Measurements from ENCODE around the gene RAP1GAP. TPM values are rescaled to one million over a fixed set of nuclear protein-coding genes. Genes with fewer than 3 reads are reported as not detected.

Gene RAP1GAP
- polyA plus RNA-seq, 4 donors: 15.9 to 81.8 (median 19.4) TPM

GRCh38 chr1:21620496-21620895 lies 48.7 kb downstream of the RAP1GAP start:
- no peak for DNase-seq
- H3K27ac ChIP-seq (ENCODE audit: low read depth in 1 of 3, low read length in 2 of 3): no peak overlapping the region
- WGBS, 3 donors: 10 to 31% (median 30%) methylated on average over 14 to 16 of the region's 16 CpGs
- H3K27me3 ChIP-seq (ENCODE audit: control insufficient read depth in 3 of 3, insufficient read depth in 3 of 3, low read length in 3 of 3): no peaks in the 10 kb centered on the region
- H3K36me3 ChIP-seq (ENCODE audit: control insufficient read depth in 3 of 3, insufficient read depth in 2 of 3, low read depth in 1 of 3, low read length in 3 of 3): peaks cover 0 to 40% (median 0%) of the 10 kb centered on the region in 3 donors
- H3K9me3 ChIP-seq (ENCODE audit: control insufficient read depth in 2 of 2, insufficient read depth in 1 of 2, low read depth in 1 of 2, low read length in 1 of 2): no peaks in the 10 kb centered on the region
- no peak for FAIRE-seq
- peaks cover 3 to 68% (median 5%) of the 10 kb centered on the region in 3 donors for H3K4me1 ChIP-seq (ENCODE audit: control insufficient read depth in 3 of 3, insufficient read depth in 2 of 3, low read depth in 1 of 3, low read length in 2 of 3)
- H3K4me3 ChIP-seq (ENCODE audit: low read depth in 1 of 3, low read length in 3 of 3): peak overlapping the region in 2 of 3 donors; percentile 25 to 74

DNA sequence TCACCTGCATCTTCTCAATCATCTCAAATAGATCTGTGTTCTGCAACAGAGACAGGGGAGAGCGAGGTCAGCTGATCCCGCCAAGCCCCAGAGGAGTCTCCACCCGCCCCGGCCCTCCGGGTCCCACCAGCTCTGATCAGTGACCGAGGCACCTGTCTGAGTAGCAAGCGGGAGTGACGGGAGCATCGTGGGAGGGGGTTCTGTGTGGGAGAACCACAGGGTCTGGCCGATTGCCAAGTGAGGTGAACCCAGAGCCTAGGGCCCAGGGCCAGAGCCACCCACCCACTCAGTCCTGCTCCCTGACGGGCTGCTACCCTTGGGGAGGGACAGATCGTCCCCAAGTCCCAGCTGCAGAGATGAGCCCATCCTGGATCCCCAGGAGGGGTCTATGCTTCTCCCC lies 49.1 kb downstream of the RAP1GAP start:
- Histone ChIP-seq H3K4me1 (ENCODE audit: control insufficient read depth in 3 of 3, insufficient read depth in 2 of 3, low read depth in 1 of 3, low read length in 2 of 3) (peaks cover 3 to 71% (median 5%) of the 10 kb centered on the region in 3 donors), H3K9me3 (ENCODE audit: control insufficient read depth in 2 of 2, insufficient read depth in 1 of 2, low read depth in 1 of 2, low read length in 1 of 2) (no peaks in the 10 kb centered on the region), H3K27me3 (ENCODE audit: control insufficient read depth in 3 of 3, insufficient read depth in 3 of 3, low read length in 3 of 3) (no peaks in the 10 kb centered on the region), H3K36me3 (ENCODE audit: control insufficient read depth in 3 of 3, insufficient read depth in 2 of 3, low read depth in 1 of 3, low read length in 3 of 3) (peaks cover 0 to 41% (median 0%) of the 10 kb centered on the region in 3 donors), H3K4me3 (ENCODE audit: low read depth in 1 of 3, low read length in 3 of 3) (peak overlapping the region in 1 of 3 donors; percentile 74), H3K27ac (ENCODE audit: low read depth in 1 of 3, low read length in 2 of 3) (no peak overlapping the region)
- WGBS, 3 donors: 63 to 73% (median 69%) methylated on average over 12 of the region's 12 CpGs
- FAIRE-seq: no peak
- DNase-seq: no peak

- H3K4me1 ChIP-seq (ENCODE audit: control insufficient read depth in 3 of 3, insufficient read depth in 2 of 3, low read depth in 1 of 3, low read length in 2 of 3): peaks cover 3 to 74% (median 5%) of the 10 kb centered on the region in 3 donors
- peak overlapping the region in 1 of 3 donors; percentile 74 for H3K4me3 ChIP-seq (ENCODE audit: low read depth in 1 of 3, low read length in 3 of 3)
- H3K27me3 ChIP-seq (ENCODE audit: control insufficient read depth in 3 of 3, insufficient read depth in 3 of 3, low read length in 3 of 3): no peaks in the 10 kb centered on the region
- no peak overlapping the region for H3K27ac ChIP-seq (ENCODE audit: low read depth in 1 of 3, low read length in 2 of 3)
- 61 to 84% (median 80%) methylated on average over 7 of the region's 7 CpGs for WGBS, 3 donors
- peaks cover 0 to 42% (median 0%) of the 10 kb centered on the region in 3 donors for H3K36me3 ChIP-seq (ENCODE audit: control insufficient read depth in 3 of 3, insufficient read depth in 2 of 3, low read depth in 1 of 3, low read length in 3 of 3)
- FAIRE-seq: no peak
- H3K9me3 ChIP-seq (ENCODE audit: control insufficient read depth in 2 of 2, insufficient read depth in 1 of 2, low read depth in 1 of 2, low read length in 1 of 2): no peaks in the 10 kb centered on the region
- no peak for DNase-seq
Measured at GRCh38 chr1:21619375-21619947, 49.7 kb downstream of the RAP1GAP start.

GRCh38 chr1:21618561-21619374 lies 50.4 kb downstream of the RAP1GAP start:
- Histone ChIP-seq H3K36me3 (ENCODE audit: control insufficient read depth in 3 of 3, insufficient read depth in 2 of 3, low read depth in 1 of 3, low read length in 3 of 3) (peaks cover 0 to 49% (median 0%) of the 10 kb centered on the region in 3 donors), H3K4me1 (ENCODE audit: control insufficient read depth in 3 of 3, insufficient read depth in 2 of 3, low read depth in 1 of 3, low read length in 2 of 3) (peaks cover 3 to 74% (median 5%) of the 10 kb centered on the region in 3 donors), H3K27me3 (ENCODE audit: control insufficient read depth in 3 of 3, insufficient read depth in 3 of 3, low read length in 3 of 3) (no peaks in the 10 kb centered on the region), H3K27ac (ENCODE audit: low read depth in 1 of 3, low read length in 2 of 3) (no peak overlapping the region), H3K4me3 (ENCODE audit: low read depth in 1 of 3, low read length in 3 of 3) (peak overlapping the region in 1 of 3 donors; percentile 5), H3K9me3 (ENCODE audit: control insufficient read depth in 2 of 2, insufficient read depth in 1 of 2, low read depth in 1 of 2, low read length in 1 of 2) (no peaks in the 10 kb centered on the region)
- 36 to 54% (median 37%) methylated on average over 22 of the region's 22 CpGs for WGBS, 3 donors
- DNase-seq: peak in 1 of 2 donors; percentile 51
- no peak for FAIRE-seq

DNA sequence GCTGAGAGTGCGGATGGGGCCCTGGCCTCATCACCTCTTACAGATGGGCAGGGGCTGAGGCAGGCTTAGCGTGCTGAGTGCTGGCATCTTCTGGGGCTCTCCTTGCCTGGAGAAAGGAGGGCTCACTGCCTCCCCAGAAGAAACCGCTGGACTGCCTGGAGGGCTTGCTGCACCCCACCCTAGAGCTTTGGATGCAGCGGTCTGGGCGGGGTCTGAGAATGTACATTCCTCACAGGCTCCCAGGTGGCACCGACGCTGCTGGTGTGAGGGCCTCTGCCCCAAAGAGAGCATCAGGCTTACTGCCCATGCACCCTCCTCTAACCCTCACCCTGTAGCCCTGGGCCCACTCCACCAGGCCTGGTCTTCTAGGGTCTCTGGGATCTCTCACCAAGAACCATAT lies 51.1 kb downstream of the RAP1GAP start:
- 75 to 84% (median 82%) methylated on average over 7 of the region's 7 CpGs for WGBS, 3 donors
- Histone ChIP-seq H3K27me3 (ENCODE audit: control insufficient read depth in 3 of 3, insufficient read depth in 3 of 3, low read length in 3 of 3) (no peaks in the 10 kb centered on the region), H3K27ac (ENCODE audit: low read depth in 1 of 3, low read length in 2 of 3) (no peak overlapping the region), H3K9me3 (ENCODE audit: control insufficient read depth in 2 of 2, insufficient read depth in 1 of 2, low read depth in 1 of 2, low read length in 1 of 2) (no peaks in the 10 kb centered on the region), H3K4me1 (ENCODE audit: control insufficient read depth in 3 of 3, insufficient read depth in 2 of 3, low read depth in 1 of 3, low read length in 2 of 3) (peaks cover 3 to 74% (median 5%) of the 10 kb centered on the region in 3 donors), H3K4me3 (ENCODE audit: low read depth in 1 of 3, low read length in 3 of 3) (no peak overlapping the region), H3K36me3 (ENCODE audit: control insufficient read depth in 3 of 3, insufficient read depth in 2 of 3, low read depth in 1 of 3, low read length in 3 of 3) (peaks cover 0 to 56% (median 0%) of the 10 kb centered on the region in 3 donors)
- DNase-seq (no peak), FAIRE-seq (no peak)

GRCh38 chr1:21617126-21617738 lies 51.9 kb downstream of the RAP1GAP start:
- Histone ChIP-seq H3K4me3 (ENCODE audit: low read depth in 1 of 3, low read length in 3 of 3) (no peak overlapping the region), H3K27me3 (ENCODE audit: control insufficient read depth in 3 of 3, insufficient read depth in 3 of 3, low read length in 3 of 3) (no peaks in the 10 kb centered on the region), H3K4me1 (ENCODE audit: control insufficient read depth in 3 of 3, insufficient read depth in 2 of 3, low read depth in 1 of 3, low read length in 2 of 3) (peaks cover 3 to 77% (median 5%) of the 10 kb centered on the region in 3 donors), H3K27ac (ENCODE audit: low read depth in 1 of 3, low read length in 2 of 3) (no peak overlapping the region), H3K36me3 (ENCODE audit: control insufficient read depth in 3 of 3, insufficient read depth in 2 of 3, low read depth in 1 of 3, low read length in 3 of 3) (peaks cover 0 to 65% (median 0%) of the 10 kb centered on the region in 3 donors), H3K9me3 (ENCODE audit: control insufficient read depth in 2 of 2, insufficient read depth in 1 of 2, low read depth in 1 of 2, low read length in 1 of 2) (no peaks in the 10 kb centered on the region)
- DNase-seq: no peak
- no peak for FAIRE-seq
- 84 to 96% (median 92%) methylated on average over 15 to 16 of the region's 16 CpGs for WGBS, 3 donors

GRCh38 chr1:21616372-21616771 lies 52.8 kb downstream of the RAP1GAP start:
- WGBS, 3 donors: 35 to 53% (median 43%) methylated on average over 8 of the region's 8 CpGs
- DNase-seq: no peak
- no peaks in the 10 kb centered on the region for H3K27me3 ChIP-seq (ENCODE audit: control insufficient read depth in 3 of 3, insufficient read depth in 3 of 3, low read length in 3 of 3)
- H3K4me3 ChIP-seq (ENCODE audit: low read depth in 1 of 3, low read length in 3 of 3): no peak overlapping the region
- H3K36me3 ChIP-seq (ENCODE audit: control insufficient read depth in 3 of 3, insufficient read depth in 2 of 3, low read depth in 1 of 3, low read length in 3 of 3): peaks cover 0 to 73% (median 0%) of the 10 kb centered on the region in 3 donors
- H3K27ac ChIP-seq (ENCODE audit: low read depth in 1 of 3, low read length in 2 of 3): peak overlapping the region in 2 of 3 donors; percentile 7 to 88
- H3K9me3 ChIP-seq (ENCODE audit: control insufficient read depth in 2 of 2, insufficient read depth in 1 of 2, low read depth in 1 of 2, low read length in 1 of 2): no peaks in the 10 kb centered on the region
- peaks cover 0 to 81% (median 5%) of the 10 kb centered on the region in 3 donors for H3K4me1 ChIP-seq (ENCODE audit: control insufficient read depth in 3 of 3, insufficient read depth in 2 of 3, low read depth in 1 of 3, low read length in 2 of 3)
- no peak for FAIRE-seq

GRCh38 chr1:21614419-21615115 lies 54.6 kb downstream of the RAP1GAP start:
- Histone ChIP-seq H3K4me1 (ENCODE audit: control insufficient read depth in 3 of 3, insufficient read depth in 2 of 3, low read depth in 1 of 3, low read length in 2 of 3) (peaks cover 0 to 74% (median 5%) of the 10 kb centered on the region in 3 donors), H3K27ac (ENCODE audit: low read depth in 1 of 3, low read length in 2 of 3) (peak overlapping the region in 2 of 3 donors; percentile 28 to 88)
- peak; percentile 79 to 90 for DNase-seq

More at GRCh38 chr1:21614419-21615115, 54.6 kb downstream of the RAP1GAP start:
- Histone ChIP-seq H3K36me3 (ENCODE audit: control insufficient read depth in 3 of 3, insufficient read depth in 2 of 3, low read depth in 1 of 3, low read length in 3 of 3) (peaks cover 0 to 83% (median 0%) of the 10 kb centered on the region in 3 donors), H3K9me3 (ENCODE audit: control insufficient read depth in 2 of 2, insufficient read depth in 1 of 2, low read depth in 1 of 2, low read length in 1 of 2) (no peaks in the 10 kb centered on the region), H3K4me3 (ENCODE audit: low read depth in 1 of 3, low read length in 3 of 3) (no peak overlapping the region), H3K27me3 (ENCODE audit: control insufficient read depth in 3 of 3, insufficient read depth in 3 of 3, low read length in 3 of 3) (no peaks in the 10 kb centered on the region)
- FAIRE-seq: no peak
- 14 to 64% (median 39%) methylated on average over 10 to 11 of the region's 11 CpGs for WGBS, 3 donors

All from small intestine (tissue), 7 donors.